Skeletal muscle tissue (tissue), 4 donors: ENCODE data around the gene DGKQ. TPM values are rescaled to one million over a fixed set of nuclear protein-coding genes. Genes with fewer than 3 reads are reported as not detected.

Source experiments
- H3K27ac ChIP-seq: one replicate; pipeline ENCODE4 v1.7.0; 2013; ENCODE audit warnings: mild to moderate bottlenecking, low read depth, low read length, inconsistent platforms
- H3K27me3 ChIP-seq, 3 donors: one replicate each; pipeline ENCODE4 v1.7.0; 2013; ENCODE audit warnings: low read length in 3 of 3; ENCODE audit not compliant: control insufficient read depth in 3 of 3, insufficient read depth in 3 of 3
- H3K36me3 ChIP-seq, 3 donors: one replicate each; pipeline ENCODE4 v1.7.0; 2013; ENCODE audit warnings: low read length in 3 of 3; ENCODE audit not compliant: control insufficient read depth in 3 of 3, insufficient read depth in 3 of 3
- H3K4me1 ChIP-seq, 3 donors: one replicate each; pipeline ENCODE4 v1.7.0; 2013; ENCODE audit warnings: low read length in 3 of 3, mild to moderate bottlenecking in 3 of 3; ENCODE audit not compliant: control insufficient read depth in 3 of 3, insufficient read depth in 3 of 3
- H3K4me3 ChIP-seq, 3 donors: one replicate each; pipeline ENCODE4 v1.7.0; 2013; ENCODE audit warnings: low read length in 3 of 3
- H3K9ac ChIP-seq, 3 donors: one replicate each; pipeline ENCODE4 v1.7.0; 2013; ENCODE audit warnings: low read length in 3 of 3, mild to moderate bottlenecking in 3 of 3, moderate library complexity in 2 of 3, low read depth in 1 of 3
- H3K9me3 ChIP-seq, 3 donors: one replicate each; pipeline ENCODE4 v1.7.0; 2013; ENCODE audit warnings: low read length in 3 of 3; ENCODE audit not compliant: control insufficient read depth in 3 of 3
- total RNA-seq: library from RNA; depleted of rRNA; stranded (reverse); fragments of >200 nt; gene quantifications from one replicate; pipeline ENCODE4 v1.2.3, GENCODE V29; 2014
- donor health status: Osteomylitis.

The DGKQ gene
- total RNA-seq, 1 donor from 2014 or later: 2.1 TPM

GRCh38 chr4:1009542-1010394, 36.4 kb upstream of the DGKQ start:
- Histone ChIP-seq H3K27ac (no peak overlapping the region), H3K9ac (peak overlapping the region in 2 of 3 donors; percentile 70 to 77)

DNA sequence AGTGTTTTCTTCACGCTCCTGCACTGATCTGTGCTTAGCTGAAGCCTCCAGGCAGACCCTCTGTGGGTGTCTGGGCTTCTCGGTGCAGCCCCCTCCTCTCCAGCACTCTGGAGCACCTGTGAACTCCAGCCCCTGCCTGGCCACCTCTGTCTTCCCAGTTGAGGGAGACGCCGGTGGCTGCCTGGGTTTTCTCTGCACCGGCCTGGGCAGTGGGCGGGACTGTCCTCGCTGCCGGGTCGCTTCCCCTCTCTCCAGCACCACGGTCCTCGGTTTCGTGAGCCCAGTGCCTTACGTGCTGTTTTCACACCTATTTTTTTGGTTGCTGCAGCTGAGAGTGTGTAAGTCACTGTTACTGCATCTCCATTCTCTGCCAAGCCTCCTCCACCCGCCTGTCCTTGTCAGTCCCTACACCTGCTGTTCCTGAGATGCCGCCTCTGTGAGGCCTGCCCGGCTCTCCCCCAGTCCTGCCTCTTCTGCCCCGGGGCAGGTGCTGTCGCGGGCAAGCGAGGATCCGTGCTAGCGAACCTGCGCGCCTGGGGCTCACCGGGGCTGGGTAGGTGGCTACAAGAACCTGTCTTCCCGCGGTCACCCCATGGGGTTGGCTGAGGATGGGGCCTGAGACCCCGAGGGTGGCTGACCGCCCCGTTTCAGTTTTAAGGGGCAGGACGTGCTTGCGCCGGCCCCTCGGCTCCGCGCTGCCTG, 35.6 kb upstream of the DGKQ start:
- Histone ChIP-seq H3K9ac (peak overlapping the region; percentile 33 to 77 (median 70)), H3K4me3 (peak overlapping the region; percentile 66 to 81 (median 76)), H3K27me3 (peaks cover 34 to 39% (median 36%) of the 10 kb centered on the region in 3 donors), H3K9me3 (no peaks in the 10 kb centered on the region), H3K4me1 (peaks cover 10 to 21% (median 20%) of the 10 kb centered on the region in 3 donors), H3K27ac (no peak overlapping the region), H3K36me3 (no peaks in the 10 kb centered on the region)

More at GRCh38 chr4:1009542-1010394, 36.4 kb upstream of the DGKQ start:
- Histone ChIP-seq H3K27me3 (peaks cover 26 to 32% (median 29%) of the 10 kb centered on the region in 3 donors), H3K36me3 (no peaks in the 10 kb centered on the region), H3K4me1 (peaks cover 10 to 21% (median 20%) of the 10 kb centered on the region in 3 donors), H3K4me3 (peak overlapping the region; percentile 66 to 81 (median 76)), H3K9me3 (no peaks in the 10 kb centered on the region)

- Histone ChIP-seq H3K4me1 (peaks cover 13 to 25% (median 25%) of the 10 kb centered on the region in 3 donors), H3K27ac (no peak overlapping the region), H3K36me3 (no peaks in the 10 kb centered on the region)
These were observed 33.5 kb upstream of the DGKQ start for GRCh38 chr4:1006856-1007255.

DNA sequence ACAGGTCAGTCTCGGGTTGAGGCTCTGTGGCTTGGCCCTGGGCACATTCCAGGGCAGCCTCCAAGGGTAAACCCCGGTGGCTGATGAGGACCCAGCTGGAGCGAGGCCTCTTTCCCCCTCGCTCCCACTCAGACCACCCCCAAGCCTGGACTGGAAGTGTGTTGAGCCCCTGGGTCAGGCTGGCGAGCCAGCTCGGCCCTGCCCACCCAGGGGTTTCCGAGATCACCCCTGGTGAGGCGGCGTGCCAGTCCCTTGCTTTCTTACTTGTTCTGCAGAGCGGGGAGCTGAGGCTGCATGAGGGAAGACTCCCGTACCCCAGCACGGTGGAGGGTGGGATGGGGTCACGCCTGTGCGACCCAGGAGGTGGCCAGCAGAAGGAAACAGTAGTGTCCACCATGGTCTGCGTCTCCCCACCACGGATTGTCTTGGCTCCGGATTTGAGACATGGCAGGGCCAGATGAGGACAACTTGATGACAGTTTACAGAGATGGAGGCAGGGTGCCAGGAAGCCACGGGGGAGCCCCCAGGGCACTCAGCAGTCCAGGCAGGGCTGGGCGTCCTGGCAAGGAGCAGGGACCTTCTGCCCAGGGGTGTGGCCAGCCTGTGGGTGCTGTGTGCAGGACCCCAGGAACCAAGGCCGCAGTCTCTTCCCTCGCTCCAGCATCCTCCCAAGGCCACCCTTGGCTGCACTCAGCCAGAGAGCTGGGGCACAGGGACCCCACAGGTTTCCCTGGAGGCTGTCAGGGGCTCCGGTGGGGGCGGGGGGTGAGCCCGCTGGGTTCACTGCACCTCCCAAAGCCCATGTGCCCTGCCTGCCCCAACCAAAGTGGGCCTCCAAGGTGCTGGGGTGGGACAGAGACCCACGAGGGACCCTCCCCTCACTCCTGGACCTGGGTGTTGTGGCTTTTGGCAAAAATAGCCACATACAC, 31.5 kb upstream of the DGKQ start:
- H3K9me3 ChIP-seq: no peaks in the 10 kb centered on the region
- H3K36me3 ChIP-seq: no peaks in the 10 kb centered on the region
- peak overlapping the region in 1 of 3 donors; percentile 10 for H3K9ac ChIP-seq
- no peak overlapping the region for H3K27ac ChIP-seq
- H3K4me3 ChIP-seq: no peak overlapping the region
- peaks cover 9 to 16% (median 15%) of the 10 kb centered on the region in 3 donors for H3K4me1 ChIP-seq
- H3K27me3 ChIP-seq: peaks cover 73 to 79% (median 75%) of the 10 kb centered on the region in 3 donors

More at GRCh38 chr4:1006856-1007255, 33.5 kb upstream of the DGKQ start:
- no peaks in the 10 kb centered on the region for H3K9me3 ChIP-seq
- H3K9ac ChIP-seq: no peak overlapping the region
- no peak overlapping the region for H3K4me3 ChIP-seq
- H3K27me3 ChIP-seq: peaks cover 54 to 58% (median 54%) of the 10 kb centered on the region in 3 donors

- Histone ChIP-seq H3K4me3 (no peak overlapping the region), H3K4me1 (peaks cover 7 to 13% (median 13%) of the 10 kb centered on the region in 3 donors), H3K36me3 (no peaks in the 10 kb centered on the region), H3K9ac (no peak overlapping the region), H3K27me3 (peaks cover 77 to 84% (median 81%) of the 10 kb centered on the region in 3 donors), H3K9me3 (no peaks in the 10 kb centered on the region), H3K27ac (no peak overlapping the region)
These were observed 30.7 kb upstream of the DGKQ start for GRCh38 chr4:1004071-1004418.

DNA sequence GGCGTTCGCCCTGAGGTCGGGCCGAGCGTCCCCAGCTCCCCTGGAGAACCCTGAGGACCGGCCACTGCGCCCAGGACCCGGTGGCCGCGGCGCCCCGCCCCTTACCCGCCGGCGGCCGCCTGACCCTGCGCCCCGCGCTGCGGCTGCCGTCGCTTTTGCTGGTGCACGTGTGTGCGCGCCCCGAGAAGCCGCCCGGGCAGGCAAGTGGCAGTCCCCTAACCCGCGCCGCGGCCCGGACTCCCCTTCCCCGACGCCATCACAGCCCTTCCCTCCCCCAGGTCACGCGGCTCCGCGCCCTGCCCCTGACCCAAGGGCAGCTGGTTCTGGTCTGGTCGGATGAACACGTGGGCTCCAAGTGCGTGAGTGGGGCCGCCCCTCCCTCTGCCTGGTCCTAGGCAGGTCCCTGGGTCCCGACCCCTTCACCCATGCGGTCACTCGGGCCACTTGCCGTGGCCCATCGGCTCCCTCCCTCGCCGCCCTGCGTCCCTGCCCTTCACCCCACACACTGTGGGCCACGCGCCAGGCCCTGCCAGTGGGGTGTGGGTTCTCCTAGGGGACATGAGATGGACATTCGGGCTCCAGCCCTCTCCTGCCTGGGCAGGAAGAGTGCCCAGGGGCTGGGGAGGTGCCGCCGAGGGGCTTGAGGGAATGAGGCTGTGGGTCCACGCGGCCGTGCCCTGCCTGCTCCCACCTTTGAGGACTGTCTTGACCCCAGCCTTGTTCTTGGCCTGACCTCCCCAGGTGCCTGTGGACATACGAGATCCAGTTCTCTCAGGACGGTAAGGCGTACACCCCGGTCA, 30.1 kb upstream of the DGKQ start:
- H3K27ac ChIP-seq: no peak overlapping the region
- H3K9ac ChIP-seq: no peak overlapping the region
- peaks cover 3 to 8% (median 8%) of the 10 kb centered on the region in 3 donors for H3K4me1 ChIP-seq
- H3K27me3 ChIP-seq: peaks cover 75 to 85% (median 82%) of the 10 kb centered on the region in 3 donors
- no peak overlapping the region for H3K4me3 ChIP-seq
- H3K36me3 ChIP-seq: no peaks in the 10 kb centered on the region
- no peaks in the 10 kb centered on the region for H3K9me3 ChIP-seq

- no peaks in the 10 kb centered on the region for H3K9me3 ChIP-seq
- no peak overlapping the region for H3K9ac ChIP-seq
- H3K4me3 ChIP-seq: no peak overlapping the region
- peaks cover 78 to 90% (median 82%) of the 10 kb centered on the region in 3 donors for H3K27me3 ChIP-seq
- H3K27ac ChIP-seq: no peak overlapping the region
- peaks cover 5 to 15% (median 9%) of the 10 kb centered on the region in 3 donors for H3K4me1 ChIP-seq
- H3K36me3 ChIP-seq: no peaks in the 10 kb centered on the region
These were observed 29.4 kb upstream of the DGKQ start for GRCh38 chr4:1002631-1003251.

DNA sequence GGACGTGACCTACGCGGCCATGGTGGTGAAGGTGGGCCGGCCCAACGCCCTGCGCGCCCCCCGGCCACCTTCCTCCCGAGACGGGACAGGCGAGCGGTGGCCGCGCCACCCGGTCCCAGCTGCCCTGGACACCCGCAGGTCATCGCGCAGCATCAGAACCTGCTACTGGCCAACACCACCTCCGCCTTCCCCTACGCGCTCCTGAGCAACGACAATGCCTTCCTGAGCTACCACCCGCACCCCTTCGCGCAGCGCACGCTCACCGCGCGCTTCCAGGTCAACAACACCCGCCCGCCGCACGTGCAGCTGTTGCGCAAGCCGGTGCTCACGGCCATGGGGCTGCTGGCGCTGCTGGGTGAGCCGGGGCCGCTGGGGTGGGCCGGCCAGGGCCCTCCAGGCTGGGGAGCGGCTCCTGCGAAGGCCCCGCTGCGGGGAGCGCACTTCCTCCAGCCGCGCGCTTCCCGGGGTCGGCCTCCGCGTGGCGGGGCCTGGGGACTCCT, 28.8 kb upstream of the DGKQ start:
- Histone ChIP-seq H3K4me3 (no peak overlapping the region), H3K9ac (no peak overlapping the region), H3K4me1 (peaks cover 7 to 18% (median 13%) of the 10 kb centered on the region in 3 donors), H3K36me3 (no peaks in the 10 kb centered on the region), H3K27me3 (peaks cover 83 to 87% (median 83%) of the 10 kb centered on the region in 3 donors), H3K27ac (no peak overlapping the region), H3K9me3 (no peaks in the 10 kb centered on the region)
